Activated T-helper 1 cell treated with Interleukin-2 at 50 U/mL for 16 hours (primary cell): ENCODE data around the gene FRMD1.

Experiments used
- DNase-seq: peaks from one replicate; pipeline ENCODE4 v3.0.0-alpha.2; 2020; ENCODE audit warnings: low read depth

The FRMD1 gene

GRCh38 chr6:168095171-168095691 is 16.2 kb upstream of the FRMD1 start:
- DNase-seq: no peak

GRCh38 chr6:168093634-168094033 is 14.6 kb upstream of the FRMD1 start:
- no peak for DNase-seq

GRCh38 chr6:168093071-168093505 is 14.1 kb upstream of the FRMD1 start:
- DNase-seq: no peak

GRCh38 chr6:168092541-168092940 is 13.5 kb upstream of the FRMD1 start:
- no peak for DNase-seq

GRCh38 chr6:168091381-168092264 is 12.6 kb upstream of the FRMD1 start:
- no peak for DNase-seq

- no peak for DNase-seq
Measured at GRCh38 chr6:168090706-168091105, 11.7 kb upstream of the FRMD1 start.

- DNase-seq: no peak
Measured at GRCh38 chr6:168090064-168090690, 11.2 kb upstream of the FRMD1 start.

- DNase-seq: no peak
Measured at GRCh38 chr6:168089186-168090063, 10.4 kb upstream of the FRMD1 start.

- DNase-seq: no peak
Measured at GRCh38 chr6:168088161-168089053, 9.4 kb upstream of the FRMD1 start.

GRCh38 chr6:168087436-168088160 is 8.6 kb upstream of the FRMD1 start:
- DNase-seq: no peak

- no peak for DNase-seq
Measured at GRCh38 chr6:168086616-168087015, 7.6 kb upstream of the FRMD1 start.

- DNase-seq: no peak
Measured at GRCh38 chr6:168086066-168086465, 7.1 kb upstream of the FRMD1 start.

- DNase-seq: no peak
Measured at GRCh38 chr6:168084465-168085160, 5.6 kb upstream of the FRMD1 start.

GRCh38 chr6:168083514-168083885 is 4.5 kb upstream of the FRMD1 start:
- no peak for DNase-seq

GRCh38 chr6:168082860-168083513 is 4.0 kb upstream of the FRMD1 start:
- no peak for DNase-seq

- DNase-seq: no peak
Measured at GRCh38 chr6:168081858-168082546, 3.0 kb upstream of the FRMD1 start.

GRCh38 chr6:168080393-168081077 is 1.5 kb upstream of the FRMD1 start:
- no peak for DNase-seq
